Spinal cord (tissue), 10 donors: ENCODE measurements around the gene FZR1. TPM values are rescaled to one million over a fixed set of nuclear protein-coding genes. Genes with fewer than 3 reads are reported as not detected.
A peak's percentile ranks its signal among the peaks of the same experiment; 100 is the strongest.

Experiments
- DNase-seq, 6 donors: peaks; one replicate each; pipeline versions ENCODE4 v3.0.0 to v3.0.0-alpha.2; 2013 to 2015; ENCODE audit warnings: low spot score in 6 of 6, low read depth in 4 of 6
- H3K27ac ChIP-seq: one replicate; pipeline ENCODE4 v1.5.1; 2013; ENCODE audit warnings: low read depth, low read length, control low read depth
- H3K27me3 ChIP-seq: one replicate; pipeline ENCODE4 v1.6.1; 2013; ENCODE audit warnings: low read length; ENCODE audit not compliant: control insufficient read depth, insufficient read depth
- H3K36me3 ChIP-seq: one replicate; pipeline ENCODE4 v1.6.1; 2013; ENCODE audit warnings: low read length; ENCODE audit not compliant: control insufficient read depth, insufficient read depth
- H3K4me1 ChIP-seq: one replicate; pipeline ENCODE4 v1.6.1; 2013; ENCODE audit warnings: low read length; ENCODE audit not compliant: control insufficient read depth, insufficient read depth
- H3K4me3 ChIP-seq: one replicate; pipeline ENCODE4 v1.5.1; 2013; ENCODE audit warnings: low read depth, low read length, control low read depth
- H3K9me3 ChIP-seq: one replicate; pipeline ENCODE4 v1.6.1; 2013; ENCODE audit warnings: low read length; ENCODE audit not compliant: control insufficient read depth, insufficient read depth
- WGBS: methylation state at CpG from one replicate; pipeline ENCODE4 v1.1.5; 2013; ENCODE audit warnings: missing lambda C conversion rate; ENCODE audit not compliant: insufficient coverage; 5-methylcytosine and 5-hydroxymethylcytosine counted together
- polyA plus RNA-seq, 2 donors: library from polyadenylated mRNA; unstranded; fragments of 120-200 nt; gene quantifications; one replicate each; pipeline ENCODE4 v1.2.1, GENCODE V29; 2013; ENCODE audit not compliant: insufficient read length in 2 of 2
- total RNA-seq, 2 donors: library from RNA; depleted of rRNA in 1 of 2; stranded (reverse); fragments of 120-200 nt in 1 of 2; fragments of >200 nt in 1 of 2; gene quantifications; one replicate each; pipeline versions ENCODE4 v1.2.3 to v1.2.4, GENCODE V29; 2013 to 2014
- donor health status: healthy.

Gene FZR1
- total and polyA plus RNA-seq, 4 donors = 35.4 to 111 (median 64.2) TPM

DNA sequence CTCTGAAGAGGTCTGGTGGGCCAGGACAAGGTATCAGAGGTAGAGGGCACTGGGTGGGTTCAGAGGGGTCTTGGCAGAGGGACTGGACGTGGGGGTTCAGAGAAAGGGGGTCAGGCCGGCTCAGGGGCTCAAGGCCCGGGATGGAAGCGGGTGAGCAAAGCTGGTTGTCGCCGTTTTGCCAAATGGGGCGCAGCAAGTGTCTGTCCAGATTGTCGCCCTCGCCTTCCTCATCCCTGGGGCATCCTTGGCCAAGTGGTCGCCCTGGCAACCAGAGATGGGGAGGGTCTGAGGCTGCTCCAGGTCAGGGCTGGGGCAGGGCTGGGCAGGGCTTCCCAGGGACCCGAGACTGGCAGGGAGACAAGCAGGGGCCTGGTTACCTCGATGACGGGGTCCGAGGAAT lies 12.5 kb upstream of the FZR1 start:
- DNase-seq = no peak
- Histone ChIP-seq H3K27me3 (no peaks in the 10 kb centered on the region), H3K4me3 (no peak overlapping the region), H3K4me1 (no peaks in the 10 kb centered on the region), H3K27ac (no peak overlapping the region), H3K36me3 (peaks cover 86% of the 10 kb centered on the region), H3K9me3 (no peaks in the 10 kb centered on the region)
- WGBS = 89% methylated on average over 14 of the region's 14 CpGs

DNA sequence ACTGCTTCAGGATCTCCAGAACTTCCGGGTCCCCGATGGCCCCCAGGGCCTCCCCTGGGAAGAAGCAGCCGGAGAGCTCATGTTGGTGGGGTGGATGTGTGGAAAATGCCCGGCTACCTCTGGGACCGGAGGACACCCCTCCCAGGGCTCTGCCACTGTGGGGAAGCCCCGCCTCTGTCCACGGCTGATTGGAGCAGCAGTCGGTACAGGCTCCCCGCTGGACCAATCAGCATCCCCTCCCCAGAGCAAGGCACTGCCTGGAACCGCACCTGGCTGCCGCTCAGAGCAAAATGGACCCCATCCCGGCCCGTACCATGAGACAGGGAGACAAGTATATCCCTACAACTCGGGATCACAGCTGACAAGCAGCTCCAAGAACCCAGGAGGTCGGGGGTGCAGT lies 12.1 kb upstream of the FZR1 start:
- WGBS = 74% methylated on average over 13 of the region's 15 CpGs
- H3K36me3 ChIP-seq = peaks cover 86% of the 10 kb centered on the region
- no peak overlapping the region for H3K27ac ChIP-seq
- no peaks in the 10 kb centered on the region for H3K9me3 ChIP-seq
- no peaks in the 10 kb centered on the region for H3K4me1 ChIP-seq
- DNase-seq = no peak
- no peak overlapping the region for H3K4me3 ChIP-seq
- H3K27me3 ChIP-seq = no peaks in the 10 kb centered on the region

DNA sequence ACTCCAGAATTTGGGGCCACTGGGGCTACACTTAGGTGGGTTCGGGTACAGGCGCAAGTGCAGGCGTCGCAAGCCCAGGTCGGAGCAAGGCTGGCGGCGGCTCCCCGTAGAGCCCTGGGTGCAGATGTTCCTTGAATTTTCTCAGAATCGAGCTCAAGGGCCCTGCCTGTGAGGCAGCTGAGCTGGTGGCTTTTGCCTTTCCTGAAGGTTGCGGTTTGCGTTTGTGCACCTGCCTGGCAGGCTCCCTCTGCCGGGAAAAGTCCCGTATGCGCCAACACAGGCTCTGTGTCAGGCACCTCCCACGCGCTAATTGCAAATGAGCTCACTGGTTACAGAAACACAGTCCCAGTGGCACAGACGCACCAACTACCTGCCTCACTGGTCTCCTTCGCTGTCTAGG lies 11.6 kb upstream of the FZR1 start:
- peaks cover 83% of the 10 kb centered on the region for H3K36me3 ChIP-seq
- H3K27me3 ChIP-seq = no peaks in the 10 kb centered on the region
- H3K4me3 ChIP-seq = no peak overlapping the region
- no peaks in the 10 kb centered on the region for H3K9me3 ChIP-seq
- peaks cover 3% of the 10 kb centered on the region for H3K4me1 ChIP-seq
- WGBS = 92% methylated on average over 18 of the region's 18 CpGs
- no peak overlapping the region for H3K27ac ChIP-seq
- DNase-seq = no peak

DNA sequence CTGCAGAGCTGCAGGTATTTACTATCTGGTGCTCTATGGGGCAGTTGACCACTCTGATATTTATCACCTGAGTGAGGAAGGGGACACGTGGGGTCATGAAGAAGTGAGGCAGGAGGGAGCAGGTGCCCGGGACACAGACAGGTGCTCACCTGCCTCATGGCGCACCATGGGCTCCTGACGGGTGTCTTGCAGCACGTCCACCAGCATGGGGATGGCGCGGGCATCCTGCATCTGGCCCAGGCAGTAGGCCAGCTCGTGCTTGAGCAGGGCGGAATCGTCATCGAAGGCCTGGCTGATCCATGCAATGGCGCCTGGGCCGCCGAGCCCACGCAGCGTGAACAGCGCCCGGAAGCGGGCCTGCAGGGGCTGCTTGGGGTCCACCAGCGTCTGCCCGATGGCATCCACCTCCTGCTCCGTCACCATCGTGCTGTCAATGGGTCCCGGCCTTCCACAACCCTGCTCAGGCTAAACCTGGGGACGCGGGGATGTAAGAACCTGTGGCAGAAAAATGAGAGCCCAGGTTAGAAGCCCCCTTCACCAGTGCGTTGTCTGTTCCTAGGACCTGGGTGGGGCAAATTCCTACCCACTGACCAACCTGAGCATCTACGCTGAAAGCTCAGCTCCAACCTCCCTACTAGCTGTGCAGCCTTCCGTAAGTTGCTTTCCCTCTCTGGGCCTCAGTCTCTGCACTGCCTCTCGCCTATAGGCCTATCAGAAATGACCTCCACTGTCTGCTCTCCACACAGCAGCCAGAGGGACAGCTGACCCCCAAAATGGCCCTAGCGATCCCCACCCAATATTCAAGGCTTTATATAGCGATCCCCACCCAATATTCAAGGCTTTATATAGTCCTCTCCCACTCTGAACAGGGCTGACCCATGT lies 9.5 kb upstream of the FZR1 start:
- Histone ChIP-seq H3K27me3 (no peaks in the 10 kb centered on the region), H3K4me3 (no peak overlapping the region), H3K9me3 (no peaks in the 10 kb centered on the region), H3K4me1 (peaks cover 10% of the 10 kb centered on the region), H3K36me3 (peaks cover 63% of the 10 kb centered on the region), H3K27ac (no peak overlapping the region)
- DNase-seq = no peak
- WGBS = 96% methylated on average over 32 of the region's 32 CpGs

DNA sequence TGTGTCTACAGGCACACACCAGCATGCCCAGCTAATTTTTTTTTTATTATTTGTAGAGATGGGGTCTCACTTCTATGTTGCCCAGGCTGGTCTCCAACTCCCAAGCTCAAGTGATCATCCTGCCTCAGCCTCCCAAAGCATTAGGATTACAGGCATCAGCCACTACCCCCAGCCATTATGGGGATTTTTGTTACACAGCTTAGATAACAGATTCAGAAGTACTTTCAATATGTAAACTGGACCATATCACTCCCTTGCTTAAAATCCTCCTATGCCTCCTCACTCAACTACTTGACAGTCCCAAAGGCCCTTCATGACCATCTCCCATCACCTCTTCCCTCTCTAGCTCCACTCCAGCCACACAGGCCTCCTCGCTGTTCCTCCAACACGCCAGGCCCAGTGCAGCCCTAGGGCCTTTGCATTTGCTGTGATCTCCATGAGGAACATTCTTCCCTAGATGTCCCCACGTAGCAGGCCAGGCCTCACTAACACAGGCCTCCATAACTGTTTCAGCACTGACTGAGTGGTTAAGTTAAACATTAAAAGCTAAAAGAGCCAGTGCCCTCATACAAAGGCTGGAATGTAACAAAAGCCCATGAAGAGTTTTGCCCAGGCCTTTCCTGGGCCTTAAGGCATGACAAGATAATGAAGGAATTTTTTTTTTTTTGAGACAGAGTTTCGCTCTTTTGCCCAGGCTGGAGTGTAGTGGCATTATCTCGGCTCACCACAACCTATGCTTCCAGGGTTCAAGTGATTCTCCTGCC lies 8.2 kb upstream of the FZR1 start:
- H3K27me3 ChIP-seq = no peaks in the 10 kb centered on the region
- no peak overlapping the region for H3K4me3 ChIP-seq
- no peak overlapping the region for H3K27ac ChIP-seq
- peaks cover 10% of the 10 kb centered on the region for H3K4me1 ChIP-seq
- peaks cover 50% of the 10 kb centered on the region for H3K36me3 ChIP-seq
- no peaks in the 10 kb centered on the region for H3K9me3 ChIP-seq
- DNase-seq = no peak
- 97% methylated on average over 4 of the region's 5 CpGs for WGBS

DNA sequence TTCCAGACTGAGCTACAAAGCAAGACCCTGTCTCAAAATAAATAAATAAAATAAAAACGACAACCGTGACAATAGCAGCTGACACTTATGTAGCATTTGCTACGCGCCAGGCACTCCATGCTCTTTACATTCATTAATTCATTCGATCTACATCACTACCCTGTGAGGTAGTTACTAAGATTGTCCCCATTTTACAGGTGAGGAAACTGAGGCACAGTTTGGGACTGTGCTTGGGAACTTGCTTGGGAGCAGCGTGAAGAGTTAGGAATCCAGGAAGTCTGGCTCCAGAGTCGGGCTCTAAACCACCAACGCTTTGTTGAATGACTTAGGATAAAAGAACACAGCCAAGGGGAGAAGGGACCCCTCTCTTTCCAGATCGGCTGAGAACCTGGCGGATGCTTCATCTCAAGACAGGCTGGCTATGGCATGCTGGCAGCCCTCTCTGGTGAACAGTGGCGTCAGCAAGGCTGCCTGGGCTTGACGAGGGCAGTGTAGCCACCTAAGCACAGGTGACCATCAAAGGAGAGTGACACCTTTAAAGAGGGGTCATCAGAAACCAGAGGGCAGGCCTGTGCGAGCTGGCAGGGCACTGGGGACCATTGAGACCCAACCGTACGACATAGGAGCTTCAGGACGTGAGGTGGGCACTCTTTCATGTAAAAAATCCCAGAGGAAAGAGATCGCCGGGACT lies 6.2 kb upstream of the FZR1 start:
- Histone ChIP-seq H3K4me3 (peak overlapping the region; percentile 87), H3K4me1 (peaks cover 10% of the 10 kb centered on the region), H3K27me3 (no peaks in the 10 kb centered on the region), H3K27ac (peak overlapping the region; percentile 92), H3K9me3 (no peaks in the 10 kb centered on the region), H3K36me3 (peaks cover 31% of the 10 kb centered on the region)
- no peak for DNase-seq
- WGBS = 4% methylated on average over 13 of the region's 18 CpGs

DNA sequence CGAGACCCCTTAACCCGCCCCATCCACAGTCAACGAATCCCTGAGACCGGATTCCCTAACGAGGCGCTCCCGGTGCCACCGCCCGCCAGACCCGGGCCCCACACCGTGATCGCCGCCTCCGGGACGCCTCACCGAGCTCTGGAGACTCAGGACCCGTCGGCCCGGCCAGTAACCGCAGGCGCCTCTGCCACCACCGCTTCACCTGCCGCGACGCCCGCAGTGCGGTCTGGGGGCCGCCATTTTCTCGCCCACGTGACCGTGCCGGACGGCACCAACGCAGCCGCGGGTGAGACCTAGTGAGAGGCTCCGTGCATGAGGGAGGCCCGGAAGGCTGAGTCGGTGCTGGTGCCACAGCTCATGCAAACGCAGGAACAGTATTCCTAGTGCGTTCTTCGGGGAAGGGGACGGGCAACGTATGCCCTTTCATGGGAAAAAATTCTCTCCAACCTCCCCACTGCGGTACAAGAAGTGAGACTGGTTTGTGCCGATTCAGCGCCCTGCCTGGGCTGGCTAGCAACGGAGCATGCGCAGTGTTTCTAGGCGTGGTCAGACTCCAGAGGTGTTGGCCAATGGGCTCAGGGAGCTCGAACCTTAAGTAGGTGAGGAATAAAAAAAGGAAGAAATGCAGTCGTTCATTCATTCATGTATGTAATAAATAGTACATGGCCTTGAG lies 5.5 kb upstream of the FZR1 start, which contains the start of gene DOHH:
TSS of gene DOHH (minus strand) at position 246 of the 673 bp plus-strand sequence. CDS start 3,860 bp downstream, outside the sequence.
- H3K36me3 ChIP-seq = peaks cover 25% of the 10 kb centered on the region
- no peaks in the 10 kb centered on the region for H3K9me3 ChIP-seq
- H3K4me1 ChIP-seq = peaks cover 16% of the 10 kb centered on the region
- peak; percentile 93 to 99 (median 95) for DNase-seq
- H3K27ac ChIP-seq = peak within 1 kb of the TSS; percentile 92
- no peaks in the 10 kb centered on the region for H3K27me3 ChIP-seq
- H3K4me3 ChIP-seq = peak within 1 kb of the TSS; percentile 87
- 0% methylated on average over 50 of the region's 52 CpGs for WGBS

DNA sequence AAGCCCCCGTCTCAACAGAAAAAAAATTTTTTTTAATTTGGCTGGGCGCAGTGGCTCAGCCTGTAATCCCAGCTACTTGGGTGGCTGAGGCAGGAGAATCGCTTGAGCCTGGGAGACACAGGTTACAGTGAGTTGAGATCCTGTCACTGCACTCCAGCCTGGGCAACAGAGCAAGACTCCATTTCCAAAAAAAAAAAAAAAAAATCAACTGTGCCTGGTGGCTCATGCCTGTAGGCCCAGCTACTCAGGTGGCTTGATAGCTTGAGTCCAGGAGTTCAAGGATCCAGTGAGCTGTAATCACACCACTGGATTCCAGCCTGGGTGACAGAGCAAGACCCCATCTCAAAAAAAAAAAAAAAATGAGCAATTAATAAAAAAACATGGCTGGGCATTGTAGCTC lies 4.3 kb upstream of the FZR1 start:
- Histone ChIP-seq H3K27me3 (no peaks in the 10 kb centered on the region), H3K9me3 (no peaks in the 10 kb centered on the region), H3K4me3 (no peak overlapping the region), H3K36me3 (peaks cover 16% of the 10 kb centered on the region), H3K27ac (no peak overlapping the region), H3K4me1 (peaks cover 22% of the 10 kb centered on the region)
- DNase-seq = no peak
- WGBS = 100% methylated on average over 2 of the region's 3 CpGs

GRCh38 chr19:3503036-3503572 lies 3.0 kb upstream of the FZR1 start:
- DNase-seq = no peak
- no peak overlapping the region for H3K27ac ChIP-seq
- peaks cover 3% of the 10 kb centered on the region for H3K36me3 ChIP-seq
- peaks cover 34% of the 10 kb centered on the region for H3K4me1 ChIP-seq
- no peaks in the 10 kb centered on the region for H3K9me3 ChIP-seq
- H3K4me3 ChIP-seq = no peak overlapping the region
- WGBS = 92% methylated on average over 13 of the region's 13 CpGs
- H3K27me3 ChIP-seq = no peaks in the 10 kb centered on the region
